ENCODE measurements around the gene ZC3H7A. TPM values are rescaled to one million over a fixed set of nuclear protein-coding genes. Genes with fewer than 3 reads are reported as not detected.

ZC3H7A gene
- total and polyA plus RNA-seq, 4 donors = 12.4 to 37.7 (median 24.7) TPM

- TF ChIP-seq MAX (IDR thresholded peaks at IDR 0.05) = no peak
- no peak for TF ChIP-seq FOXA2 (IDR thresholded peaks at IDR 0.05)
- TF ChIP-seq HNF4G (IDR thresholded peaks at IDR 0.05) = no peak
- TF ChIP-seq JUND (IDR thresholded peaks at IDR 0.05) = no peak
- no peak for TF ChIP-seq YY1 (IDR thresholded peaks at IDR 0.05)
Measured at GRCh38 chr16:11794447-11794846, 2.6 kb downstream of the ZC3H7A start (continued).

- H3K4me3 ChIP-seq (ENCODE audit: low read depth in 1 of 3, low read length in 3 of 3) = no peak overlapping the region
- H3K9ac ChIP-seq (ENCODE audit: low read depth in 1 of 2, low read length in 2 of 2) = no peak overlapping the region
- no peaks in the 10 kb centered on the region for H3K9me3 ChIP-seq (ENCODE audit: control insufficient read depth in 4 of 4, low read length in 3 of 4)
- H3K27ac ChIP-seq (ENCODE audit: low read depth in 1 of 2, low read length in 2 of 2) = no peak overlapping the region
- peaks cover 0 to 1% (median 0%) of the 10 kb centered on the region in 4 donors for H3K36me3 ChIP-seq (ENCODE audit: control insufficient read depth in 4 of 4, insufficient read depth in 3 of 4, low read depth in 1 of 4, low read length in 3 of 4)
- no peak for DNase-seq (ENCODE audit: low spot score)
- peaks cover 11 to 64% (median 48%) of the 10 kb centered on the region in 4 donors for H3K4me1 ChIP-seq (ENCODE audit: control insufficient read depth in 4 of 4, insufficient read depth in 4 of 4, low read length in 3 of 4)
- no peaks in the 10 kb centered on the region for H3K27me3 ChIP-seq (ENCODE audit: control insufficient read depth in 4 of 4, insufficient read depth in 4 of 4, low read length in 3 of 4)
- no peak for TF ChIP-seq MAX (IDR thresholded peaks at IDR 0.05)
- TF ChIP-seq YY1 (IDR thresholded peaks at IDR 0.05) = no peak
- TF ChIP-seq FOXA2 (IDR thresholded peaks at IDR 0.05) = no peak
- TF ChIP-seq ATF3 (IDR thresholded peaks at IDR 0.05) = no peak
- TF ChIP-seq RXRA (IDR thresholded peaks at IDR 0.05) = no peak
- TF ChIP-seq JUND (IDR thresholded peaks at IDR 0.05) = no peak
- no peak for TF ChIP-seq SP1 (IDR thresholded peaks at IDR 0.05)
- no peak for TF ChIP-seq FOXA1 (IDR thresholded peaks at IDR 0.05)
- TF ChIP-seq GABPA (IDR thresholded peaks at IDR 0.05 in 1 of 2, conservative IDR thresholded peaks at IDR 0.05 in 1 of 2) = no peak
- TF ChIP-seq HNF4G (IDR thresholded peaks at IDR 0.05) = no peak
- no peak for TF ChIP-seq CTCF (IDR thresholded peaks at IDR 0.05; ENCODE audit: low read depth, low read length, missing input control)
- 85% methylated on average over 7 of the region's 7 CpGs for WGBS
Measured at GRCh38 chr16:11793840-11794239, 3.2 kb downstream of the ZC3H7A start.

- H3K4me1 ChIP-seq (ENCODE audit: control insufficient read depth in 4 of 4, insufficient read depth in 4 of 4, low read length in 3 of 4) = peaks cover 7 to 53% (median 39%) of the 10 kb centered on the region in 4 donors
- DNase-seq (ENCODE audit: low spot score) = no peak
- WGBS = 42% methylated on average over 7 of the region's 7 CpGs
- no peak overlapping the region for H3K4me3 ChIP-seq (ENCODE audit: low read depth in 1 of 3, low read length in 3 of 3)
- H3K9me3 ChIP-seq (ENCODE audit: control insufficient read depth in 4 of 4, low read length in 3 of 4) = no peaks in the 10 kb centered on the region
- no peak overlapping the region for H3K9ac ChIP-seq (ENCODE audit: low read depth in 1 of 2, low read length in 2 of 2)
- no peak for TF ChIP-seq CTCF (IDR thresholded peaks at IDR 0.05; ENCODE audit: low read depth, low read length, missing input control)
- peak; percentile 55 to 57 for TF ChIP-seq HNF4A (conservative IDR thresholded peaks at IDR 0.05)
- H3K27me3 ChIP-seq (ENCODE audit: control insufficient read depth in 4 of 4, insufficient read depth in 4 of 4, low read length in 3 of 4) = no peaks in the 10 kb centered on the region
- H3K27ac ChIP-seq (ENCODE audit: low read depth in 1 of 2, low read length in 2 of 2) = peak overlapping the region; percentile 19 to 52
- H3K36me3 ChIP-seq (ENCODE audit: control insufficient read depth in 4 of 4, insufficient read depth in 3 of 4, low read depth in 1 of 4, low read length in 3 of 4) = peaks cover 0 to 1% (median 0%) of the 10 kb centered on the region in 4 donors
Measured at GRCh38 chr16:11792410-11793241, 4.4 kb downstream of the ZC3H7A start.
